Activated T-cell treated with anti-CD3 and anti-CD28 coated beads, Interleukin-2, amount 50 U/mL, for 1 hour (primary cell): ENCODE results near the gene ZNF41.

Source experiments
- DNase-seq: peaks from one replicate; pipeline ENCODE4 v3.0.0-alpha.2; 2020

ZNF41 gene

GRCh38 chrX:47489507-47490275 is 6.7 kb upstream of the ZNF41 start:
- DNase-seq = no peak

DNA sequence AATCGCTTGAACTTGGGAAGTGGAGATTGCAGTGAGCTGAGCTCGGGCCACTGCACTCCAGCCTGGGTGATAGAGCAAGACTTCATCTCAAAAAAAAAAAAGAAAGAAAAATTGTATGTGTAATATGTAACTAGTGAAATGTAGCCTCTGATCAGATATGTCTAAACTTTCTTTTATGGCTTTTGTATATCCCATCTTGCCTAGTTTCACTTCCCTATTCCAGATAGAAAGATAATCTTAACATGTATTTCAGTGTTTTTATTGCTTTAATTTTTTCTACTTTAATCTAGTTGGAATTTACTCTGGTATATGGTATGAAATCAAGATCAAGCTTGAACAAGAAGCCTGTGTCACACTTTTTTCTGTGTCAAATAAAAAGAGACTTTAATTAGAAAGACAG is 1.9 kb upstream of the ZNF41 start:
- no peak for DNase-seq

GRCh38 chrX:47483306-47484268 is 565 bp upstream of the ZNF41 start:
- peak; percentile 19 for DNase-seq

GRCh38 chrX:47482065-47482511 is 934 bp downstream of the ZNF41 start:
- no peak for DNase-seq

DNA sequence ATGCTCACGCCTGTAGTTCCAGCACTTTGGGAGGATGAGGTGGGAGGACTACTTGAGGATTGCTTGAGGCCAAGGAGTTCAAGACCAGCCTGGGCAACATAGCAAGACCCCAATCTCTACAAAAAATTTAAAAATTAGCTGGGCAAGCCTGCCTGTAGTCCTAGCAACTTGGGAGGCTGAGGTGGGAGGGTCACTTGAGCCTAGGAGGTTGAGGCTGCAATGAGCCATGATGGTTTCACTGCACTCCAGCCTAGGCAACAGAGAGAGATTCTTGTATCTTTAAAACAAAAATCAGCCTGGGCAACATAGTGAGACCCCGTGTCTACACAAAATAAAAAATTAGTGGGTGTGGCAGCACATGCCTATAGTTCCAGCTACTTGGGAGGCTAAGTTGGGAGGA is 1.9 kb downstream of the ZNF41 start:
- no peak for DNase-seq

DNA sequence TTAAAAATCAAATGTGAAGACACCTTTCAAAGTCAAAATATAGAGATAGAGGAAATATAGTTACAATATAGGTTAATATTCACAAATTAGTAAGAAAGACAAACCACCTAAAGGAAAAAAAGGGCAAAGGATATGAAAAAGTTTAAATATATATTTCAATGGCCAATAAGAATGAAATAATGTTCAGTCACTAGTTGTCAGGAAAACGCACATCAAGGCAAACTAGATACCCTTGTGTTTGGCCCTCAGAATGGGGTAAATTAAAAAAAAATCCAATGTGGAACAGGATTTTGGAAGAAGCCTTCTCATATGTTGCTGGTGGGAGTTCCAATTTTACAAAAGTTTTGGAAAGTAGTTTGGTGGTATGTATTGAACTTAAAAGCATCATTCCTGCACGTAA is 2.4 kb downstream of the ZNF41 start:
- no peak for DNase-seq

DNA sequence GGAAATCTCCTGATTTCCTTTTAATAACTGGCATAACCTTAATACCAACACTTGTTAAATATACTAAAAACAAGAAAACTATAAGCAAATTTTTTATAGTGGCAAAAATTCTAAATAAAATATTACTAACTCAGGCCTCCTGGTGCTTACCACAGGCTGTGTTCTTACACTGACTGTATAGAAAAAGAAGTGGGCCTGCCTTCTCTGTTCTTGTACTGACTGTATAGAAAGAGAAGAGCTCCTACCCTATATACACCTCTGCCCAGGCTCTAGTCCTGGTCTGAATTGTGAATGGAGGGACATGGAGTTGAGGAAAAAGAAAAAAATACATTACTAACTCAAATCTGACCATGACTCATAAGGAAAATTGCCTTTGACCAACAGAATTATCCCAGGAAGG is 7.5 kb downstream of the ZNF41 start:
- no peak for DNase-seq

GRCh38 chrX:47467106-47467505 is 15.9 kb downstream of the ZNF41 start:
- DNase-seq = no peak

- no peak for DNase-seq
Measured at GRCh38 chrX:47460561-47460960, 22.5 kb downstream of the ZNF41 start.

GRCh38 chrX:47458528-47458927 is 24.5 kb downstream of the ZNF41 start:
- no peak for DNase-seq

DNA sequence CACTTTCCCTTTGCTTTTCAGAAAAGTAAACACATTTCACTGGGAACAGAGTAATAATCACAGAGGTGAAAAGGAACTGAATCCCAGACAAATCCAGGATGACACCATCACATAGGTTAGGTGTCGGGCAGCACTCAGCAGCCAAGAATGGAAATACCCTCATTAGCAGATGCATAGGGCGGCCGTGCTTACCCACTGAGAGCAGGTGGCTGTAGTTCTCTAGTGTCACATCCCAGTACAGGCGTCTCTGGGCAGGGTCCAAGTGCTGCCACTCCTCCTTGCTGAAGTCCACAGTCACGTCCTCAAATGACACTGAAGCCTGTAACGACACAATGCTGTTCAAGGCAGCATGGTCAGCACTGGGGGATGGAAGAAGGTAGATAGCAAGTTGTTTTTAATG is 26.9 kb downstream of the ZNF41 start:
- DNase-seq = no peak

DNA sequence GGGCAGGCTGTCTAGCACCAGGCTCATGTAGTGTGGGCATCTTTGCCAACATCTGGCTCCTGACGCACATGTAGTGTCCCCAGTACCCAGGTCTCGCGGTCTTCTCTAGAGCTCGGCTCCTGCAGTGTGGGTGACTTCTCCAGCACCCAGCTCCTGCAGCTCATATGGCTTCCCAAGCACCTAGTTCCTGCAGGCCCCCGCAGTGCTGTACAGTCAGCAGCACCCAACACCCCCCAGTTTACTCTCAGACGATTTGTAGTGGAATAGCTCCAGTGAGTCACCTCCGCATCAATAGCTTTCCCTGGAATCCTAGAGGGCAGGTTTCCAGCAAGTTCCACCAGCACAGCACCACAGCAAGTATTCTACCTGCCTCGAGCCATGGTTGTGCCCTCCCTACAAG is 30.9 kb downstream of the ZNF41 start:
- DNase-seq = no peak

DNA sequence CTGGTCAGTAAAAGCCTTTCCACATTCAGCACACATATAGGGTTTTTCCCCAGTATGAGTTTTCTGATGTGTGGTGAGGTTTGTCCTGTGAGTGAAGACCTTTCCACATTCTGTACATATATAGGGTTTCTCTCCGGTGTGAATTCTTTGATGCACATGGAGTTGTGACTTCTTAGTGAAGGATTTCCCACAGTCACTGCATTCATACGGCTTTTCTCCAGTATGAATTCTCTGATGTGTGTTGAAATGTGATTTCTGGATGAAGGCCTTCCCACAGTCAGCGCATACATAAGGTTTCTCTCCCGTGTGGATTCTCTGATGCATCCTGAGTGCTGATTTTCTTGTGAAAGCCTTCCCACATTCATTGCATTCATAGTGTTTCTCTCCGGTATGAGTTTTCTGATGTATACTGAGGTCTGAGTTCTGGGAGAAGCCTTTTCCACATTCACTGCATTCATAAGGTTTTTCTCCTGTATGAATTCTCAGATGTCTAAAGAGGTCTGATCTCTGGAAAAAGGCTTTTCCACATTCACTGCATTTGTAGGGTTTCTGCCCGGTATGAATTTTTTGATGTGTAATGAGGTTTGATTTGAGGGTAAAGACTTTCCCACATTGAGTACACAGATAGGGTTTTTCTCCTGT is 34.7 kb downstream of the ZNF41 start:
- DNase-seq = no peak

- DNase-seq = no peak
Measured at GRCh38 chrX:47447607-47448006, 35.4 kb downstream of the ZNF41 start.

DNA sequence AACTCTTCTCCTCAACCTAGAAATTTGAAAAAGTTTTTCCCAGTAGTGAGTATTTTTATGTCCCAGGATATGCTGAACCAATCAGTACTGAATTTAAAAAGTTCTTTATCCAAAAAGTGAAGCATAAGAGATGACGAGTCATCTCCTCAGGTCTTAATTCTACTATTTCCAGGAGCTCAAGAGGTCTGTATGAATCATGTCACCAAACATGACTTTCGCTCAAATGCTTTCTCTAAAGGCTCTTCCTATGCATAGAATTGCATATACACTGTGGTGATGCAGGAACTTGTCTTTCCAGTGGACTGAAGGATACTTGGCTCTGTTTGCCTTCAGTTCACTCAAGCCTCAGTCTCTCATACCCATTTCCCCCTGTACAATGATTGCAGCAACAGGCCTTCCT is 36.1 kb downstream of the ZNF41 start:
- DNase-seq = no peak

GRCh38 chrX:47446431-47446830 is 36.6 kb downstream of the ZNF41 start:
- no peak for DNase-seq

DNA sequence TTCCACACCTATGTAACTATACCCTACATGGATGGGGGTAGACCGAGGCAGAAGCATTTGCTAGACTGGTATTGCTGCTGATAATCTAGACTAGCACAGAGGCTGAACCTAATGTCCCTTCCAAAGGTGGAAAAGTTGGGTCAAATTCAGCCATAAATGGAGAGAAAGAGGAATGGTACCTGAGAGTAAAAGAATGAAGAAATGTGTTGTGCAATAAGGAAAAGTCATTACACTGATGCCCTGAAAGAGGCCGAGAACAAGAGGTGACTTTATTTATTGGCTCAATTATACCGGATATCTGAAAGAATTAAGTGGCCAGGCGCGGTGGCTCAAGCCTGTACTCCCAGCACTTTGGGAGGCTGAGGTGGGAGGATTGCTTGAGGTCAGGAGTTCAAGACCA is 52.1 kb downstream of the ZNF41 start:
- DNase-seq = no peak

- no peak for DNase-seq
Measured at GRCh38 chrX:47422444-47422843, 60.6 kb downstream of the ZNF41 start.

DNA sequence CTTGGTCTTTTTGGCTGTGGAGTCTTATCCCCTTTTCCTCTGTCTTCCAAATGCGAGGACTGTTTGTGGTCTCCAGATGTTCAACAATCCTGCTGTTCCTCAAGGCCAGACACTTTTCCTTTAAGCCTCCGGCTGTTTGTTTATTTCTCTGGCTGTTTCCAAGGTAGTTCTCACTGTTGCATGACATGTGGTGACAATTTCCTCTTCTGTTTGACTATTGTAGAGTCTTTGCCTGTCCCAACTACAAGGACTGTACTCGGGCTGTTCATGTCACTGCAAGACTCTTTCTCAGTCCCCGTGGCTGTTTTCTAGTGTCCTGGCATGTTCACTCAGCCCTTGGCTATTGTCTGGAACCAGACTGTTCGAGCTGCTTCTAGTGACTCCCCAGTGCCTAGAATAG is 62.1 kb downstream of the ZNF41 start:
- DNase-seq = no peak

DNA sequence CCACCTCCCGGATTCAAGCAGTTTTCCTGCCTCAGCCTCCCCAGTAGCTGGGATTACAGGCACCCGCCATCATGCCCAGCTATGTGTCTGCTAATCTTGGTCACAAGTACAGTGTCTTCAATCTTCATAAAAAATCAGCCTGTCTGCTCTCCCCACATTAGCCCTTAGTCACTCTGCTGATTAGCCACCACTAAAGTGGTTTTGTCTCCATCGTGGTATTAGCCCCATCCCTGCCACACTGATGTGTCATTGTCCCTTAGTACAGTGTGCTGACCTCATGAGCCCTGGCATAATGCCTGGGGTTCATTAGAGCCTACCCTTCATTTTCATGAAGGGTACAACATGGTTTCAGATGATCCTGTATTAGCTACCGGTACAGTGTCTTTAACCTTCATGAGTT is 62.8 kb downstream of the ZNF41 start:
- no peak for DNase-seq

- DNase-seq = no peak
Measured at GRCh38 chrX:47413179-47413594, 69.8 kb downstream of the ZNF41 start.
